ENCODE results near the gene RGS10.

RGS10 gene

GRCh38 chr10:119483839-119484238 is 58.7 kb downstream of the RGS10 start:
- peaks cover 8% of the 10 kb centered on the region for H3K4me1 ChIP-seq (ENCODE audit: low read length)
- H3K9me2 ChIP-seq (replicated peaks; ENCODE audit: insufficient read depth, low read length) = no peaks in the 10 kb centered on the region
- no peak for TF ChIP-seq EZH2 (optimal IDR thresholded peaks at IDR 0.05; ENCODE audit: low read depth, low read length)
- TF ChIP-seq, protein P1, sequence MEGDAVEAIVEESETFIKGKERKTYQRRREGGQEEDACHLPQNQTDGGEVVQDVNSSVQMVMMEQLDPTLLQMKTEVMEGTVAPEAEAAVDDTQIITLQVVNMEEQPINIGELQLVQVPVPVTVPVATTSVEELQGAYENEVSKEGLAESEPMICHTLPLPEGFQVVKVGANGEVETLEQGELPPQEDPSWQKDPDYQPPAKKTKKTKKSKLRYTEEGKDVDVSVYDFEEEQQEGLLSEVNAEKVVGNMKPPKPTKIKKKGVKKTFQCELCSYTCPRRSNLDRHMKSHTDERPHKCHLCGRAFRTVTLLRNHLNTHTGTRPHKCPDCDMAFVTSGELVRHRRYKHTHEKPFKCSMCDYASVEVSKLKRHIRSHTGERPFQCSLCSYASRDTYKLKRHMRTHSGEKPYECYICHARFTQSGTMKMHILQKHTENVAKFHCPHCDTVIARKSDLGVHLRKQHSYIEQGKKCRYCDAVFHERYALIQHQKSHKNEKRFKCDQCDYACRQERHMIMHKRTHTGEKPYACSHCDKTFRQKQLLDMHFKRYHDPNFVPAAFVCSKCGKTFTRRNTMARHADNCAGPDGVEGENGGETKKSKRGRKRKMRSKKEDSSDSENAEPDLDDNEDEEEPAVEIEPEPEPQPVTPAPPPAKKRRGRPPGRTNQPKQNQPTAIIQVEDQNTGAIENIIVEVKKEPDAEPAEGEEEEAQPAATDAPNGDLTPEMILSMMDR (IDR thresholded peaks at IDR 0.05; ENCODE audit: low read length) = no peak
- TF ChIP-seq EZH2phosphoT487 (IDR thresholded peaks at IDR 0.05; ENCODE audit: low read length) = no peak
- no peak overlapping the region for H2AFZ ChIP-seq (ENCODE audit: low read length)
- H3K27me3 ChIP-seq (replicated peaks; ENCODE audit: insufficient read depth, low read length) = no peaks in the 10 kb centered on the region
- no peak overlapping the region for H3K27ac ChIP-seq (ENCODE audit: low read length)
- no peak overlapping the region for H3K4me3 ChIP-seq (ENCODE audit: low read length)
- H4K20me1 ChIP-seq (ENCODE audit: insufficient read depth, low read length) = no peaks in the 10 kb centered on the region
- no peaks in the 10 kb centered on the region for H3K79me2 ChIP-seq (ENCODE audit: low read length)
- no peak overlapping the region for H3K9ac ChIP-seq (ENCODE audit: low read length)
- H3K9me3 ChIP-seq (replicated peaks; ENCODE audit: insufficient read depth, low read length) = no peaks in the 10 kb centered on the region
- no peak overlapping the region for H3K4me2 ChIP-seq (ENCODE audit: low read depth, low read length)
- H3F3A ChIP-seq (ENCODE audit: insufficient read depth, low read length) = peaks cover 6% of the 10 kb centered on the region; the same call in 1 of the 2 replicates
- no peak for DNase-seq
- H3K36me3 ChIP-seq (replicated peaks; ENCODE audit: insufficient read depth, low read length) = no peaks in the 10 kb centered on the region

DNA sequence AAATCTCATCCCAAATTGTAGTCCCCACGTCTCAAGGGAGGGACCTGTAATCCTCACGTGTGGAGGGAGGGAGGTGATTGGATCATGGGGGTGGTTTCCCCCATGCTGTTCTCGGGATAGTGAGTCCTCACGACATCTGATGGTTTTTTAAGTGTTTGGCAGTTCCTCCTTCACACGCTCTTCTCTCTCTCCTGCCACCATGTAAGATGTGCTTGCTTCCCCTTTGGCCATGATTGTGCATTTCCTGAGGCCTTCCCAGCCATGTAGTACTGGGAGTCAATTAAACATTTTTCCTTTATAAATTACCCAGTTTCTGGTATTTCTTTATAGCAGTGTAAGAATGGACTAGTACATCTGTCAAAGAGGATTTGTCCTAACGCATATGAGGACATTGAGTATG is 59.5 kb downstream of the RGS10 start:
- H3K36me3 ChIP-seq (replicated peaks; ENCODE audit: insufficient read depth, low read length) = no peaks in the 10 kb centered on the region
- no peak overlapping the region for H3K4me2 ChIP-seq (ENCODE audit: low read depth, low read length)
- TF ChIP-seq EZH2phosphoT487 (IDR thresholded peaks at IDR 0.05; ENCODE audit: low read length) (no peak), EZH2 (optimal IDR thresholded peaks at IDR 0.05; ENCODE audit: low read depth, low read length) (no peak)
- TF ChIP-seq, protein P1 (IDR thresholded peaks at IDR 0.05; ENCODE audit: low read length) = no peak
- no peak overlapping the region for H3K4me3 ChIP-seq (ENCODE audit: low read length)
- H2AFZ ChIP-seq (ENCODE audit: low read length) = no peak overlapping the region
- peaks cover 16% of the 10 kb centered on the region for H3K4me1 ChIP-seq (ENCODE audit: low read length)
- H3K27ac ChIP-seq (ENCODE audit: low read length) = no peak overlapping the region
- no peak overlapping the region for H3K9ac ChIP-seq (ENCODE audit: low read length)
- peaks cover 11% of the 10 kb centered on the region; the same call in 1 of the 2 replicates for H3F3A ChIP-seq (ENCODE audit: insufficient read depth, low read length)
- no peaks in the 10 kb centered on the region for H3K9me2 ChIP-seq (replicated peaks; ENCODE audit: insufficient read depth, low read length)
- H3K79me2 ChIP-seq (ENCODE audit: low read length) = no peaks in the 10 kb centered on the region
- H3K9me3 ChIP-seq (replicated peaks; ENCODE audit: insufficient read depth, low read length) = no peaks in the 10 kb centered on the region
- H4K20me1 ChIP-seq (ENCODE audit: insufficient read depth, low read length) = no peaks in the 10 kb centered on the region
- no peaks in the 10 kb centered on the region for H3K27me3 ChIP-seq (replicated peaks; ENCODE audit: insufficient read depth, low read length)
- DNase-seq = no peak

GRCh38 chr10:119481781-119482426 is 60.6 kb downstream of the RGS10 start:
- TF ChIP-seq EZH2phosphoT487 (IDR thresholded peaks at IDR 0.05; ENCODE audit: low read length) = no peak
- no peak for TF ChIP-seq EZH2 (optimal IDR thresholded peaks at IDR 0.05; ENCODE audit: low read depth, low read length)
- TF ChIP-seq, protein P1 (IDR thresholded peaks at IDR 0.05; ENCODE audit: low read length) = no peak
- no peaks in the 10 kb centered on the region for H3K27me3 ChIP-seq (replicated peaks; ENCODE audit: insufficient read depth, low read length)
- no peaks in the 10 kb centered on the region for H3K9me2 ChIP-seq (replicated peaks; ENCODE audit: insufficient read depth, low read length)
- no peak for DNase-seq
- H3K4me2 ChIP-seq (ENCODE audit: low read depth, low read length) = no peak overlapping the region
- H3F3A ChIP-seq (ENCODE audit: insufficient read depth, low read length) = peaks cover 11% of the 10 kb centered on the region; the same call in 1 of the 2 replicates
- H4K20me1 ChIP-seq (ENCODE audit: insufficient read depth, low read length) = no peaks in the 10 kb centered on the region
- no peaks in the 10 kb centered on the region for H3K9me3 ChIP-seq (replicated peaks; ENCODE audit: insufficient read depth, low read length)
- H3K79me2 ChIP-seq (ENCODE audit: low read length) = no peaks in the 10 kb centered on the region
- H3K4me1 ChIP-seq (ENCODE audit: low read length) = peaks cover 22% of the 10 kb centered on the region
- H3K4me3 ChIP-seq (ENCODE audit: low read length) = no peak overlapping the region
- H3K9ac ChIP-seq (ENCODE audit: low read length) = no peak overlapping the region
- no peak overlapping the region for H2AFZ ChIP-seq (ENCODE audit: low read length)
- H3K36me3 ChIP-seq (replicated peaks; ENCODE audit: insufficient read depth, low read length) = no peaks in the 10 kb centered on the region
- H3K27ac ChIP-seq (ENCODE audit: low read length) = no peak overlapping the region

All from MM.1S (cell line).